Hematopoietic multipotent progenitor cell treated with erythropoietin and hydrocortisone succinate and interleukin-3 and kit ligand, for 15 days (in vitro differentiated cells): ENCODE results near the gene MUC2.

Experiments used
- DNase-seq: peaks from one replicate; pipeline ENCODE4 v3.0.0-alpha.2; 2015; ENCODE audit warnings: low spot score

The MUC2 gene

GRCh38 chr11:1121813-1122663 lies 47.4 kb downstream of the MUC2 start:
- DNase-seq = no peak

GRCh38 chr11:1122664-1123002 lies 48.0 kb downstream of the MUC2 start:
- no peak for DNase-seq

- no peak for DNase-seq
These were observed 49.3 kb downstream of the MUC2 start for GRCh38 chr11:1123970-1124369.
